ENCODE data around the gene FAF1.
A peak's percentile ranks its signal among the peaks of the same experiment; 100 is the strongest.
"Not testable (repeated sequence)": the region's sequence is repeated elsewhere in the genome, so short reads cannot be mapped to it uniquely, and the experiment has no call there.

Gene FAF1

GRCh38 chr1:50959303-50959912 lies 659 bp downstream of the FAF1 start:
- DNase-seq (ENCODE audit: low spot score), result no peak

DNA sequence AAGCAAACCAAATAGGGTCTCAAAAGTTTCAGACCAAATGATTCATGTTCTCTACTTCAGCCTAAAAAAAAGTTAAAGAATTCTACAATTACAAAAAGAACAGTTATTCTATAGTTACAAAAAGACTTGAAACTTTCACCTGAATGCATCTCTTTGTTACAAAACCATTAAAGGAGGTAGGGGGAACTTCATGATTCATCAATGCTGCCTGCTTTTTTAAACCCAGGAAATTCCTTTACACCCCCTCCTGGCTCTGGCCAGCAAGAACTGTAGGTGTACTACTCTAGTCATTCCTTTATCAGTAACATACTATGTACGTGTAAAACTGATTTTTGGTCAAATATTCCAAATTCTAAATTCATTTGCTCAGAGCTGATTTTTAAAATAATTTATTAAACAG lies 5.0 kb downstream of the FAF1 start:
- no peak for DNase-seq (ENCODE audit: low spot score)

DNA sequence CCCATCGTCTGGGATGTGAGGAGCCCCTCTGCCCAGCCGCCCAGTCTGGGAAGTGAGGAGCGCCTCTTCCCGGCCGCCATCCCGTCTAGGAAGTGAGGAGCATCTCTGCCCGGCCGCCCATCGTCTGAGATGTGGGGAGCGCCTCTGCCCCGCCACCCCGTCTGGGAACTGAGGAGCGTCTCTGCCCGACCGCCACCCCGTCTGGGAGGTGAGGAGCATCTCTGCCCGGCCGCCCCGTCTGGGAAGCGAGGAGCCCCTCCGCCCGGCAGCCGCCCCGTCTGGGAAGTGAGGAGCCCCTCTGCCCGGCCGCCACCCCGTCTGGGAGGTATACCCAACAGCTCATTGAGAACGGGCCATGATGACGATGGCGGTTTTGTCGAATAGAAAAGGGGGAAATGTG lies 7.5 kb downstream of the FAF1 start:
- DNase-seq (ENCODE audit: low spot score), result not testable (repeated sequence)

- no peak for DNase-seq (ENCODE audit: low spot score)
Measured at GRCh38 chr1:50950396-50950795, 9.7 kb downstream of the FAF1 start.

GRCh38 chr1:50949286-50949982 lies 10.6 kb downstream of the FAF1 start:
- no peak for DNase-seq (ENCODE audit: low spot score)

DNA sequence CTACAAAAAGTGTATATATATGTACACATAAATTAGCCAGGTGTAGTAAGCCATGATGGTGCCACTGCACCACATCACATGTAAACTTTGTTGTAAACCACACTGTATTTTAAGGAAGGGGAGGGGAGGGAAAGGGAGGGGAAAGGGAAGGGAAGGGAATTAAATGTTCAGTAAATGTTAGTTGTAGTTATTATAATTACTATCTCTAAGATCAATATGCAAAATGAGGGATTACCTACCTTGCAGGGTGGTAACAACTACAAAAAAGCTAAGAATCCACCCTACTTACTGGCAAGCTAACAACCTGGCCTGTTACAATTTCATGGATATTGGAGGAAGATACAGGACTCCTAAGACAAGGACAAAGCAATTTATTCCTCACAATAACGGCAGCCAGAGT lies 17.7 kb downstream of the FAF1 start:
- no peak for DNase-seq (ENCODE audit: low spot score)

DNA sequence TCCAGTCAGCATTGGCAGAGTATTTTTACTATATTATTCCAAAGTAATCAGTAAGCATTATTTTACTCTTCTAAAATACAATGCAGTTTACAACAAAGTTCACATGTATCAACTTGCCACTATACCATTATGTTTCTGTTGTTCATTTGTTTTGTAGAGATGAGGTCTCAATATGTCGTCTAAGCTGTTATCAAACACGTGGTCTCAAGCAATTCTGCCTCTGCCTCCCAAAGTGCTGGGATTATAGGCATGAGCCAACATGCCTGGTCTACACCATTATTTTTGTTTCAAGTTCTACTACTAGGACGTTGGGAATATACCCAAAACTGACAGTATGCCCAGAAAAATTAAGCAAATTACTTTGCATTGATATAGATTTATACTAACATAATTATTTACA lies 19.8 kb downstream of the FAF1 start:
- no peak for DNase-seq (ENCODE audit: low spot score)

DNA sequence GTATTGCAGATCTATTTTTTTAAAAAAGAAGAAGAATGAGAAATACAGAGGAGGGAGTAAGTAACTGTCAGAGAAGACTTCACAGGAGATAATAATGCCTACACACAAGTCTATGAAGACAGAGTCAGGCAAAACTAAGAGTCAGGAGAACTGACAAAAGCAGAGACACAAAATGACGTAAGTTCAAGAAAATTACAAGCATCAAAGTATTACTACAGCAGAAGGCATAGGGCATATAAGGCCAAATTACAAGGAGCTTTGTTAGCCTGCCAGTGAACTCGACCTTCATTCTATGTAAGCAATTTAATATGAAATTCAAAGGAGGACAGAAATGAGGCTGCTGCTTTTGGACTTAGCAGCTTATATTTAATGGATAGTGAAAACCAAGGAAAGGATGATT lies 23.7 kb downstream of the FAF1 start:
- no peak for DNase-seq (ENCODE audit: low spot score)

GRCh38 chr1:50935276-50935675 lies 24.8 kb downstream of the FAF1 start:
- DNase-seq (ENCODE audit: low spot score), result not testable (repeated sequence)

DNA sequence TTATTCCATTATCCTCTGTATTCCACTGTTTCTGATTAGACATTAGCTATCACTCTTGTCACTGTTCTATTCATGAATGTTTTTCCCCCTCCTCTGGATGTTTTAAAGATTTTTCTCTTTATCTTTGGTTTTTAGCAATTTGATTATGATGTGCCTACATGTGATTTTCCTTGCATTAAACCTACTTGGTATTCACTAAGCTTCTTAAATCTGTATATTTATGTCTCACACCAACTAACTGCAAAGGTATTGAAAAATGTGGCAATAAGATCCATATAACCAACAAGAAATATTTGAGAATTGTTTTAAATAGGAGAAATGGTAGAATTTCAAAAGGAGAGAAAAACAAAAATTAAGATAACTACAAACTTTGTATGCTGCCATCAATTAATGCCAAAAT lies 25.2 kb downstream of the FAF1 start:
- DNase-seq (ENCODE audit: low spot score), result no peak

DNA sequence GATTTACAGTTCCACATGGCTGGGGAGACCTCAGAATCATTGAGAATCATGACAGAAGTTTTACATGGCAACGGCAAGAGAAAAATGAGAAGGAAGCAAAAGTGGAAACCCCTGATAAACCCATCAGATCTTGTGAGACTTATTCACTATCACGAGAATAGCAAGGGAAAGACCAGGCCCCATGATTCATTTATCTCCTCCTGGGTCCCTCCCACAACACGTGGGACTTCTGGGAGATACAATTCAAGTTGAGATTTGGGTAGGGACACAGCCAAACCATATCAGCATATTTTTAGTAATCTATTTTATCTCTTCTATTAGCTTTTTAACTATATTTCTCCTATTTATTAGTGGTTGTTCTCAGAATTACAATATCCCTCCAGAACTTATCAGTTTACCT lies 26.3 kb downstream of the FAF1 start:
- DNase-seq (ENCODE audit: low spot score), result not testable (repeated sequence)

DNA sequence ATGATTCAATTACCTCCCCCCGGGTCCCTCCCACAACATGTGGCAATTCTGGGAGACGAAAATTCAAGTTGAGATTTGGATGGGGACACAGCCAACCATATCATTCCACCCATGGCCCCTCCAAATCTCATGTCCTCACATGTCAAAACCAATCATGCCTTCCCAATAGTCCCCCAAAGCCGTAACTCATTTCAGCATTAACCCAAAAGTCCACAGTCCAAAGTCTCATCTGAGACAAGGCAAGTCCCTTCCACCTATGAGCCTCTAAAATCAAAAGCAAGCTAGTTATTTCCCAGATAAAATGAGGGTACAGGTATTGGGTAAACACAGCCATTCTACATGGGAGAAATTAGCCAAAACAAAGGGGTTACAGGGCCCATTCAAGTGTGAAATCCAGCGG lies 28.0 kb downstream of the FAF1 start:
- DNase-seq (ENCODE audit: low spot score), result not testable (repeated sequence)

GRCh38 chr1:50930965-50931737 lies 28.9 kb downstream of the FAF1 start:
- no peak for DNase-seq (ENCODE audit: low spot score)

GRCh38 chr1:50930193-50930592 lies 29.9 kb downstream of the FAF1 start:
- DNase-seq (ENCODE audit: low spot score), result no peak

DNA sequence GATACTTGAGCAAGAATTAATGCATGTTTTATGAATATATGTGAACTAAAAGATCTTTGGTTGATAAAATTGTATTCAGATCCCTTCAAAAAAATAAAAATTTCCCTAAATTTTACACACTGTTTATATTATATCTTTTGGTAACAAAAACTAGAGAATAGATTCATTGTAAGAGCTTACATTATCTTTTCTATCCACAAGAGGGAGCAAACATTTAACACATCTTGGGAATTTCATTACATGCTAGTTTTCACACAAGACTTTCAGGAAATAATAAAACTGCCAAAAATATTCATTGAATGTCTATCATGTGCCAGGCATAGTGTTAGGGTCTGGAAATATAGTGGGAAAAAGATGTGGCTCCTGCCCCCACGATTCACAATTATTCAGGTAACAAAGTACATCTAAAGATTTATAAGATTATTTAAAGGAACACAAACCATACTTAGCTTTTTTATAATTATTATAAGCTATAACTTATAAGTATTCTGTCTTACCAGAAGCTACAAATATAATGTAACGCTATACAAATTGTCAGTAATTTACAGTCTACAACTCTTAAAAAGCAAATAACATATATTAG lies 30.6 kb downstream of the FAF1 start:
- DNase-seq (ENCODE audit: low spot score), result peak; percentile 11

- no peak for DNase-seq (ENCODE audit: low spot score)
Measured at GRCh38 chr1:50923564-50923963, 36.5 kb downstream of the FAF1 start.

GRCh38 chr1:50921029-50921428 lies 39.0 kb downstream of the FAF1 start:
- no peak for DNase-seq (ENCODE audit: low spot score)

DNA sequence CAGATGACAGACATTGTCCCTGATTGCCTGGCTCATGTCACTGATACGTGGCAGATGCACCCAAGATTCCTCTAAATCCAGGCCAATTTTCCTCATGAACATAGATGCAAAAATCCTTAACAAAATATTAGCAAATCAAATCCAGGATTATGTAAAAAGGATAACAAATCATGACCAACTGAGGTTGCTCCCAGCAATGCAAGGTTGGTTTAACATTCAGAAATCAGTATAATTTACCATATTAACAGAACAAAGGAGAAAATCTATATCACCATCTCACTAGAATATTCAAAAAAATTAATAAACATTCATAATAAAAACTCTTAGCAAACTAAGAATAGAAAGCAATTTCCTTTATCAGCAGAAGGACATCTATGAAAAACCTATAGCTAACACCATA lies 39.7 kb downstream of the FAF1 start:
- DNase-seq (ENCODE audit: low spot score), result no peak

- no peak for DNase-seq (ENCODE audit: low spot score)
Measured at GRCh38 chr1:50917138-50918137, 42.6 kb downstream of the FAF1 start.

DNA sequence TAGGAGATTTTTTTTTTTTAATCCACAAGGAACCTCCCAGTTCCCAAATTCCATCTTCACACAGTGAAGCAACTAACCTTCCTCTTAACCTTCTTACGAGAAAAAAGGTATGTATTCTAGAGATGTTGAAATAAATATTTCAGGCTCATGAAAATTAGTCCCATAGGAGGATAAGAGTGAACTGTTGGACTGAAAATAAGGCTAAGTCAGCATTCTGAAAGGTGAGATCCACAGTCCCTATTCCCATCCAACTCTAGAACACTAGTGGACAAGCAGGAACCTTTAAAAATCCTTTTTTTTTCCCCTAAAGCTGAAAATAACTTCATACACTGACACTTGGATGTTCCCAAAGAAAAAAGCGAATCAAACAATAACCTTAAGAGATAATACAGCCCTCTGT lies 44.4 kb downstream of the FAF1 start:
- DNase-seq (ENCODE audit: low spot score), result no peak

- DNase-seq (ENCODE audit: low spot score), result no peak
Measured at GRCh38 chr1:50913954-50914353, 46.1 kb downstream of the FAF1 start.

GRCh38 chr1:50910356-50910755 lies 49.7 kb downstream of the FAF1 start:
- not testable (repeated sequence) for DNase-seq (ENCODE audit: low spot score)
